GM10266 (cell line): Measurements from ENCODE around the gene BCLAF3.

ENCODE experiments used
- DNase-seq: peaks from one replicate; pipeline ENCODE4 v3.0.0; 2012; ENCODE audit errors: extremely low spot score
- TF ChIP-seq, protein P1 (sequence below): IDR thresholded peaks from 2 replicates; pipeline ENCODE4 v1.5.1; 2012; ENCODE audit warnings: mild to moderate bottlenecking, low read depth; ENCODE audit not compliant: control insufficient read depth, insufficient read depth; ENCODE audit errors: missing control alignments

BCLAF3 gene

GRCh38 chrX:19972984-19973383 lies 17.9 kb downstream of the BCLAF3 start:
- no peak for DNase-seq

GRCh38 chrX:19968276-19968675 lies 22.6 kb downstream of the BCLAF3 start:
- DNase-seq: no peak

More at GRCh38 chrX:19972984-19973383, 17.9 kb downstream of the BCLAF3 start:
- TF ChIP-seq, protein P1, sequence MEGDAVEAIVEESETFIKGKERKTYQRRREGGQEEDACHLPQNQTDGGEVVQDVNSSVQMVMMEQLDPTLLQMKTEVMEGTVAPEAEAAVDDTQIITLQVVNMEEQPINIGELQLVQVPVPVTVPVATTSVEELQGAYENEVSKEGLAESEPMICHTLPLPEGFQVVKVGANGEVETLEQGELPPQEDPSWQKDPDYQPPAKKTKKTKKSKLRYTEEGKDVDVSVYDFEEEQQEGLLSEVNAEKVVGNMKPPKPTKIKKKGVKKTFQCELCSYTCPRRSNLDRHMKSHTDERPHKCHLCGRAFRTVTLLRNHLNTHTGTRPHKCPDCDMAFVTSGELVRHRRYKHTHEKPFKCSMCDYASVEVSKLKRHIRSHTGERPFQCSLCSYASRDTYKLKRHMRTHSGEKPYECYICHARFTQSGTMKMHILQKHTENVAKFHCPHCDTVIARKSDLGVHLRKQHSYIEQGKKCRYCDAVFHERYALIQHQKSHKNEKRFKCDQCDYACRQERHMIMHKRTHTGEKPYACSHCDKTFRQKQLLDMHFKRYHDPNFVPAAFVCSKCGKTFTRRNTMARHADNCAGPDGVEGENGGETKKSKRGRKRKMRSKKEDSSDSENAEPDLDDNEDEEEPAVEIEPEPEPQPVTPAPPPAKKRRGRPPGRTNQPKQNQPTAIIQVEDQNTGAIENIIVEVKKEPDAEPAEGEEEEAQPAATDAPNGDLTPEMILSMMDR: no peak

GRCh38 chrX:19966056-19966455 lies 24.8 kb downstream of the BCLAF3 start:
- no peak for DNase-seq
- TF ChIP-seq, protein P1: no peak

More at GRCh38 chrX:19968276-19968675, 22.6 kb downstream of the BCLAF3 start:
- TF ChIP-seq, protein P1: no peak

GRCh38 chrX:19964017-19964710 lies 26.7 kb downstream of the BCLAF3 start:
- DNase-seq: no peak
- TF ChIP-seq, protein P1: no peak

- DNase-seq: no peak
- TF ChIP-seq, protein P1: no peak
These were observed 29.9 kb downstream of the BCLAF3 start for GRCh38 chrX:19960913-19961312.

DNA sequence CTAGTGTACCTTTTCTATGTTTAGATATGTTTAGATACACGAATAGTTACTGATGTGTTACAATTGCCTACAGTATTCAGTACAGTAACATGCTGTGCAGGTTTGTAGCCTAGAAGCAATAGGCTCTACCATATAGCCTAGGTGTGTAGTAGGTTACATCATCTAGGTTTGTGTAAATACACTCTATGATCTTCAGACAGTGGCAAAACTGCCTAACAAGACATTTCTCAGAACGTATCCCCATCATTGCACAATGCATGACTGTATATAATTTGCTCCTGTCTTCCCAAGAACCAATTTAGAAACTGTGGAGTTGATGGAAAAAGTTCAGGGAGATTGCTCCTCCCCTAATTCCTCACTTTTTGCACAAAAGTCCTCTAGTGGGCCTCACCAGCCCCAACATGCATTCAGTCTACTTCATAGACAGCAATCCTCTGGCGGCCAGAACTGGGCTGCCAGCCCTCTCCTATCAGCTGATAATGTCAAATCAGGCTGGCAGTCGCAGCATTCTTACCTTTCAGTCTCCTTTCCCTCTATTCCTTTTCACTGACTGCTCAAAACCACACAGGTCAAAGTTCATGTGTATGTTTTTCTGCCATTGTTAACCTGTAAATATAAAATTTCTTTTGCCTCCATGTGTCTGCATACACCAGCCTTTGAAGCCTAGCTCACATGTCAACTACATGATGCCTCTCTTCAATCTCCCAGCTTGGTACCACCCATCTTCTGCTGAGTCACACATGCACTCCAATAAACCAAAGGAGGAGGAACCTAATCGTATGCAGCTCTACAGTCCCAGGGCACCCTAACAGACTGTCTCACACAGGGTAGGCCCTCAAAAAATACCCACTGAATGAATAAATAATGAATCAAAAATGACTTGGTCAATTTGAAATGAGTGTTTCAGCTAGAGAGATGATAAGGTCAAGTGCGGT lies 32.0 kb downstream of the BCLAF3 start:
- TF ChIP-seq, protein P1: no peak
- DNase-seq: no peak
